HG02938 (cell line): ENCODE data around the gene STAB1.

Experiments
- ATAC-seq: cut with Tn5 transposase; IDR thresholded peaks from one replicate; pipeline ENCODE4 v1.9.1; 2021; ENCODE audit warnings: mild to moderate bottlenecking, moderate library complexity; ENCODE audit not compliant: unreplicated experiment

STAB1 gene

GRCh38 chr3:52483577-52484381 lies 11.4 kb upstream of the STAB1 start:
- ATAC-seq = no peak

- no peak for ATAC-seq
These were observed 10.3 kb upstream of the STAB1 start for GRCh38 chr3:52484680-52485461.

GRCh38 chr3:52487050-52487787 lies 7.9 kb upstream of the STAB1 start:
- no peak for ATAC-seq

- no peak for ATAC-seq
These were observed 7.1 kb upstream of the STAB1 start for GRCh38 chr3:52487788-52488691.

GRCh38 chr3:52488746-52489145 lies 6.4 kb upstream of the STAB1 start:
- no peak for ATAC-seq

- no peak for ATAC-seq
These were observed 5.7 kb upstream of the STAB1 start for GRCh38 chr3:52489453-52489852.

- ATAC-seq = no peak
These were observed 4.9 kb upstream of the STAB1 start for GRCh38 chr3:52490035-52490938.

GRCh38 chr3:52490939-52491526 lies 4.1 kb upstream of the STAB1 start:
- no peak for ATAC-seq

GRCh38 chr3:52492059-52492458 lies 3.1 kb upstream of the STAB1 start:
- ATAC-seq = no peak

- no peak for ATAC-seq
These were observed 1.7 kb upstream of the STAB1 start for GRCh38 chr3:52493232-52494017.

GRCh38 chr3:52494445-52494844 lies 693 bp upstream of the STAB1 start:
- ATAC-seq = no peak

GRCh38 chr3:52495777-52496602 lies 852 bp downstream of the STAB1 start:
- no peak for ATAC-seq

- no peak for ATAC-seq
These were observed 3.3 kb downstream of the STAB1 start for GRCh38 chr3:52498137-52499054.

GRCh38 chr3:52501046-52501445 lies 5.9 kb downstream of the STAB1 start:
- ATAC-seq = no peak

- no peak for ATAC-seq
These were observed 6.9 kb downstream of the STAB1 start for GRCh38 chr3:52502001-52502400.

GRCh38 chr3:52502808-52503350 lies 7.7 kb downstream of the STAB1 start:
- no peak for ATAC-seq
